GM10266 (cell line): ENCODE data around the gene COPZ1.

Experiments used
- DNase-seq: peaks from one replicate; pipeline ENCODE4 v3.0.0; 2012; ENCODE audit errors: extremely low spot score
- CTCF ChIP-seq: IDR thresholded peaks from 2 replicates; pipeline ENCODE4 v1.5.1; 2012; ENCODE audit warnings: mild to moderate bottlenecking, low read depth; ENCODE audit not compliant: control insufficient read depth, insufficient read depth; ENCODE audit errors: missing control alignments

Gene COPZ1

GRCh38 chr12:54368709-54369596, 44.0 kb downstream of the COPZ1 start:
- TF ChIP-seq CTCF, result peak; percentile 90
- DNase-seq, result peak; percentile 88

DNA sequence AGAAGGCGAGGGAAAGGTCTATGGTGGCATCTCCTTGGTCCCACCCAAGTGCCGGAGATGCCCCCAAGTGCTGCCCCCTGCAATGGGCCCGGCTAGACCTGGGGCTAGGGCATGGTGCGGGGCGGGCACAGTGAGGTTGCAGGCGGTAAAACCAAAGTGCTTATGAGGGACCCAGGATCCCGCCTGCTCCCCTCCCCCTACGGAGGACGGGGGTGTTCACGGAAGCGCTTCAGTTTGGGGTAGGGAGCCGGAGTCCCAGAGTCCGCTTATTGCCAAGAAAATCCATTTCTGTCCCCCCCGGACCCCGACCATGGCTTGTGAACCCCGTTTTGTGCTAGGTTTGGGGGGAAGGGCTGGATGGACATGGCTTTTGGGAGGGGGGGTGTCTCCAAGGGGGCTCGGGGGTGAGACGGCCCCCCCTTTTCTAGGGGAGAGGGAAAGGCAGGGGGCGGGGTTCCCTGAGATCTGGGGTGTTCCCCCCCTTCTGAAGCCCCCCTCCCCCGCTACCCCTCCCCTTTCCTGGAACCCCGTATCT, 44.7 kb downstream of the COPZ1 start:
- no peak for DNase-seq
- TF ChIP-seq CTCF, result no peak

DNA sequence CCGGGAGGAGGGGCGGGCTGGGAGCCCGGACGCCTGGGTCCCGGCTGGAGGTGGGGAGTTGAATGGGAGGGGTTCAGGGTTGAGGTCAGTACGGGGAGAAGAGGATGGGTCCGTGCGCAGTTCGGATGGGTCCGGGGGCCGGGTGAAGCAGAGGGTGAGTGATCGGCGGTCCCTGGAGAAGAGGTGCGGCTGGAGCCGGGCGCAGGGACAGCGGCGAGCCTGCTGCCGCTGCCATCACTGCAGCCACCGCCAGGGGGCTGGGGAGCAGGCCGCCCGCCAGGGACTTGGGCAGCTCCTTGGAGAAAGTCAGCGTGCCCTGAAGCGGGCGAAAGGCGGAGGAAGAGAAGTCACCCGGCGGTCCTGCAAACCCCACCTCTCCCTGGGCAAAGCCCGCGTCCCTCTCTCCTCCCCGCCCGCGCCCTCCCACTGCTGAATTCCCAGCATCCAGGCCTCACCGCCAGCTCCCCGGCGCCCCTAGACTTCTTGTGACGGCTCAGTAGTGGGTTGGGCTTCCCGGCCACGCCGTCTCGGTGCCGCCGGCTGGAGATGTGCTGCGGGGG, 45.3 kb downstream of the COPZ1 start:
- no peak for DNase-seq
- TF ChIP-seq CTCF, result no peak

DNA sequence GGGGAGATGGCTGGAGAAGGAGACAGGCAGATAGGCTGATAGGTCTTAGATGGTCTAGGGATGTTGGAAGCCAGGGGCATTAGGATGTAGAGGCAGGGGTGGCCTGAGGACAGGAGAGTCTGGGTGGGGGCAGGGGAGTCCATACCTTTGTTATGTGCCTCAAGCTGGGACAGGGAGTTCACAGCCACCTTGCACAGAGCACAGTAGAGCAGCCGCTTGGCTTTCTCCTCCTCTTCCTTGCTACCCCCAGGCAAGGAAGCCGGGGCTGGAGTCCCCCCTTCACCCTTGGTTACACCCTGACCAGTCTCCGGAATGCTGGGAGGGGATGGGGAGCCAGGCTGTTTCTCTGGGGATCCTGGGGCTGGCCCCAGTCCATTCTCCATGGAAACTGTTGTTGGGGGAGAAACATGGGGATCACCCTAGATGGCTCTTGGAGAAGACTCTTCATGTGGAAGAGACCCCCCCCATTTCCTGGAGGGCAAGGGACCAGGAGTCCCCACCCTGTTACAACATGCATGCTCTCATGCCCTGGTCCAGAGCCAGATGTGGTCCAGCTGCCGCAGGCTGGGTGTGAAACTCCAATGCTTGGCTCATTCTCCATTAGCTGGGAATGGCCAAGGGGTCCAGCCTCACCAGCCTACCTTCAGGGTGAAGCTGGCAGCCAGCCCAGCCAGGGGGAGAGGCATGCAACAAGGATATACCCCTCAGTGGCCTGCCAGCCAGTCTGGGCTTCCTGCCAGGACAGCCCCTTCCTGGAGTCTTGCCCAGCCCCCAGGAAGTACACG, 46.6 kb downstream of the COPZ1 start:
- DNase-seq, result no peak

DNA sequence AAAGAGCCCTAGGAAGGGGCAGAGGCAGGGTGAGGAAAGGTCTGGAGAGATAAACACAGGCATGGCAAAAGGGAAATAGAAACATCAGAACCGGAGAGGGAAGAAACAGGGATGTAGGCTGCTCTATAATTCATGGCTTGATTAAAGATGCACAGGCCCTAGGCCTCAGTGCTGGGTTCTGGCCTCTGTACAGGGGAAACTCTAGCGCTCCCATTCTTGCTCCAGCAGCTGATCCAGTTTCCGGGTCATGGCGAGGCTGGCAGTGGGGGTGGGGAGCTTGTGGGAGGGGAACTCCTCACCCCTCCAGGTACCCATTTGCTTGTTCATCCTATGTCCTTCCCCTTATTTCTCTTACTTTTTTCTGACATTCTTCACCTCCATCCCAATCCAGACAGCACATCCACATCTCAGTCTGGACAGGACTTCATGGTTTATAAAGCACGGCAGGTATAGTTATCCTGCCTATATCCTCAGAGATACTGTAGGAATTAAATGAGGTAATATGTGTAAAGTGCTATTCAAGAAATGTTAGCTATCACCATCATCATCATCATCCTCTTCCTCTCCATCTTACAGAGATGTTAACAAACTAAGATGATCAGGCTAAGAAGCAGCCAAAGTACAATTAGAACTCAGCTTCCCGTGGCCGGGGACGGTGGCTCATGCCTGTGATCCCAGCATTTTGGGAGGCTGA, 47.3 kb downstream of the COPZ1 start:
- no peak for TF ChIP-seq CTCF
- DNase-seq, result no peak

More for the DNA sequence above, 46.6 kb downstream of the COPZ1 start:
- no peak for TF ChIP-seq CTCF

DNA sequence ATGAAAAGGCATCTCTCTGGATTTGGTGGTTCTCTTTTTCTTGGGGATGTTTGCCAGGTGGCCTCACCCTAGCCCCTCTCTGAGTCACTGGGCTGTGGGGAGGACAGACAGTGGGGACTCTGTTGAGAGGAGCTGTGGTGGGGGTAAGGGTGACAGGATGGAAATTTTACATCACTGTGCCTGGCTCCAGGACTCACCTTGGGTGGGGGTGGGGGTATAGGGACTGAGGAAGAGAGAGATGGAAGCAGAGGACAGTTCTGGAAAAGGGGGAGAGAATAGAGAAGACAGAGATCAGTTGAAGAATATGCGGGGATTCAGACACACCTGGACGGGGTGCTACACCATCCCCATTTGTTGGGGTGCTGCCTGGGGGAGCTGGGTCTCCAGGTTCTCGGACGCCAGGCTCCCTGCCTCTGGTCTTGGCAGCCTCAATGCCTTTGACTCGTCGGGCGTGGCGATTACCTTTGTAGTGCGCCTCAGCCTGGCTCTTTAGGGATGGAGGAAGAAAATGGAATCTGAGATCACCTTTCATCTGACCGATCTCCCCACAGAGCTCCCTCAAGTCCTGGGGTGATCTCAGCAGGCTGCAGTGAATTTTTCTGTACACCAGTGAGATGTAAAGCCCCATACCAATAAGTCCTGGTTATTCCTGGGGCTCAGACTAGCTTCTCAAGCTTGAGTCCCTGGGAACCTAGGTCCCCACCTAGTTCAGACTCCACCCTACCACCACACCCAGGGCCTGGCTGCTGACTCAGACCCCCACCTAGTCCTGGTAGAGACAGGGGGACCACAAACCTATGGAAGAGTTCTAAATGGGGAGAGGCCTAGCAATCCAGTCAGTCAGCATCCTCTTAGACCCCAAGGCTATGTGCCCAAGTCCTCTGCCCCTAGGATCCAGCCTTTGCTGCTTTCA, 49.0 kb downstream of the COPZ1 start:
- TF ChIP-seq CTCF, result no peak
- DNase-seq, result no peak
